ENCODE results near the gene FURIN. TPM values are rescaled to one million over a fixed set of nuclear protein-coding genes. Genes with fewer than 3 reads are reported as not detected.
A peak's percentile ranks its signal among the peaks of the same experiment; 100 is the strongest.

Gene FURIN
- total RNA-seq, 1 experiment from 2014 or later = 62.0 TPM

DNA sequence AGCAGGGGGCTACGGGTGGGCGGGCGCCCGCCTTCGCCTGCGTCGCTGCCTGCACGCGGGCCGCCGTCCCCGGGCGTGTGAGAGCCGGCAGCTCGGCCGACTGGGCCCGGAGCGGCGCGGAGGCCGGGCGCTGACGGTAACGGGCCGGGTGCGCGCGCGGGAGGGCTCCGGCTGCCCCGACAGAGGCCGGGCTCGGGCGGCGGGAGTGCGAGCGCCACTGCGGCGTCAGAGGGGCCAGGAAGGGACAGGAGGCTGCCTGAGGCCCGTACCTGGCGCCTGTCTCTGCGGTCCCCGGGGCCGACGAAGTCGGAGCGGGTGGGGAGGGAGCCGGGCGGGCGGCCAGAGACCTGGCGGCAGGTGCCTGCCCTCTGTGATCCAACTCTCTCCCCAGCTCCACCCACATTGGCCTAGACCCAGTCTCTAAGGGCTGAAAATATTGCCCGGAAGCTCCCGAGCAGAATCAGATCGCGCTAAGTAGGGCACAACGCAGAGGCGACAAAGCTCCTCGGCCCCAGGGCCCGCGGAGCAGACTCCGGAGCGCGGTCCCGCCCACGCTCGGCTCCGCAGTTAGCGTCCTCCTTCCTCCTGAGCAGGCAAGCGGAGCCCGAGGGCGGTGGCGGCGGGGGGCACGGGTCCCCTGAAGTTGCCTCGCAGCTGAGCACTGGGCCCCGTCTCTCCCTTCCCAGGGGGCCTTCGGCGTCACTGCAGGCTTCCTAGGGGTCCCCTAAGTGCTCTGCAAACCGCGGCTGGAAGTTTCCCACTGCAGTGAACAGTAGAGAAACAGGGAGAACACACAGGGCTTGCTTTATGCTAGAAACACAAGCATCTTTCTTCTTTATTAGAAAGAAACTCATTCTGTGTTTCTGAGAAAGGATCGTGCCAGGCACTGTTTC is 34.7 kb downstream of the FURIN start, which contains the start of gene MAN2A2:
MAN2A2 (plus strand) TSS at position 463 of the 893 bp plus-strand sequence. CDS start 906 bp downstream, outside the sequence.
- Histone ChIP-seq H3K27ac (ENCODE audit: low read length) (peak within 1 kb of the TSS; percentile 94), H3K36me3 (ENCODE audit: control insufficient read depth, insufficient read depth, low read length) (0 out of 2 replicates have a peak, but pooled peaks cover 5% of the 10 kb centered on the region), H3K4me3 (ENCODE audit: low read depth in 2 of 2, low read length in 2 of 2) (peak within 1 kb of the TSS; percentile 70 to 77), H3K9me3 (ENCODE audit: control insufficient read depth, insufficient read depth, low read depth, low read length) (no peaks in the 10 kb centered on the region), H3K4me1 (ENCODE audit: control insufficient read depth, insufficient read depth, low read length) (peaks cover 12% of the 10 kb centered on the region), H3K27me3 (ENCODE audit: control insufficient read depth, insufficient read depth, low read length) (no peaks in the 10 kb centered on the region)
- BruUV-seq (replicated peaks) = no TSS peak
- ATAC-seq = peak; percentile 68
- intact Hi-C loops (cut with micrococcal nuclease; ENCODE audit: unreplicated experiment) (no loop called here), in situ Hi-C loops (cut with HindIII; ENCODE audit: low pct_unique_long_range_greater_than_20kb, low sequenced_read_pairs) (no loop called here)
- no peak for DNase-seq (ENCODE audit: low read depth, low spot score)
- ChIA-PET POLR2A (no interaction called here), CTCF (interaction anchor here (0.5 to 3.1 kb wide), 4 partner anchors 8 to 53 kb away, joined by 3 to 16 read pairs (median 4); partner anchors contain the start of gene HDDC3)
- TF ChIP-seq POLR2AphosphoS5 (IDR thresholded peaks at IDR 0.05; ENCODE audit: low read depth, low read length) (no peak), TCF7L2 (IDR thresholded peaks at IDR 0.05; ENCODE audit: low read depth, low read length) (no peak; the same call in 1 of the 2 replicates), CTCF (IDR thresholded peaks at IDR 0.05) (no peak), SIN3A (IDR thresholded peaks at IDR 0.05; ENCODE audit: borderline replicate concordance, insufficient read depth, low read depth, low read length) (0 out of 2 replicates have a peak, but pooled peaks have one; percentile 32)
- TF ChIP-seq, protein P1, sequence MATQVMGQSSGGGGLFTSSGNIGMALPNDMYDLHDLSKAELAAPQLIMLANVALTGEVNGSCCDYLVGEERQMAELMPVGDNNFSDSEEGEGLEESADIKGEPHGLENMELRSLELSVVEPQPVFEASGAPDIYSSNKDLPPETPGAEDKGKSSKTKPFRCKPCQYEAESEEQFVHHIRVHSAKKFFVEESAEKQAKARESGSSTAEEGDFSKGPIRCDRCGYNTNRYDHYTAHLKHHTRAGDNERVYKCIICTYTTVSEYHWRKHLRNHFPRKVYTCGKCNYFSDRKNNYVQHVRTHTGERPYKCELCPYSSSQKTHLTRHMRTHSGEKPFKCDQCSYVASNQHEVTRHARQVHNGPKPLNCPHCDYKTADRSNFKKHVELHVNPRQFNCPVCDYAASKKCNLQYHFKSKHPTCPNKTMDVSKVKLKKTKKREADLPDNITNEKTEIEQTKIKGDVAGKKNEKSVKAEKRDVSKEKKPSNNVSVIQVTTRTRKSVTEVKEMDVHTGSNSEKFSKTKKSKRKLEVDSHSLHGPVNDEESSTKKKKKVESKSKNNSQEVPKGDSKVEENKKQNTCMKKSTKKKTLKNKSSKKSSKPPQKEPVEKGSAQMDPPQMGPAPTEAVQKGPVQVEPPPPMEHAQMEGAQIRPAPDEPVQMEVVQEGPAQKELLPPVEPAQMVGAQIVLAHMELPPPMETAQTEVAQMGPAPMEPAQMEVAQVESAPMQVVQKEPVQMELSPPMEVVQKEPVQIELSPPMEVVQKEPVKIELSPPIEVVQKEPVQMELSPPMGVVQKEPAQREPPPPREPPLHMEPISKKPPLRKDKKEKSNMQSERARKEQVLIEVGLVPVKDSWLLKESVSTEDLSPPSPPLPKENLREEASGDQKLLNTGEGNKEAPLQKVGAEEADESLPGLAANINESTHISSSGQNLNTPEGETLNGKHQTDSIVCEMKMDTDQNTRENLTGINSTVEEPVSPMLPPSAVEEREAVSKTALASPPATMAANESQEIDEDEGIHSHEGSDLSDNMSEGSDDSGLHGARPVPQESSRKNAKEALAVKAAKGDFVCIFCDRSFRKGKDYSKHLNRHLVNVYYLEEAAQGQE (IDR thresholded peaks at IDR 0.05; ENCODE audit: insufficient read depth in 1 of 2, low read depth in 2 of 2, low read length in 1 of 2) = no peak

DNA sequence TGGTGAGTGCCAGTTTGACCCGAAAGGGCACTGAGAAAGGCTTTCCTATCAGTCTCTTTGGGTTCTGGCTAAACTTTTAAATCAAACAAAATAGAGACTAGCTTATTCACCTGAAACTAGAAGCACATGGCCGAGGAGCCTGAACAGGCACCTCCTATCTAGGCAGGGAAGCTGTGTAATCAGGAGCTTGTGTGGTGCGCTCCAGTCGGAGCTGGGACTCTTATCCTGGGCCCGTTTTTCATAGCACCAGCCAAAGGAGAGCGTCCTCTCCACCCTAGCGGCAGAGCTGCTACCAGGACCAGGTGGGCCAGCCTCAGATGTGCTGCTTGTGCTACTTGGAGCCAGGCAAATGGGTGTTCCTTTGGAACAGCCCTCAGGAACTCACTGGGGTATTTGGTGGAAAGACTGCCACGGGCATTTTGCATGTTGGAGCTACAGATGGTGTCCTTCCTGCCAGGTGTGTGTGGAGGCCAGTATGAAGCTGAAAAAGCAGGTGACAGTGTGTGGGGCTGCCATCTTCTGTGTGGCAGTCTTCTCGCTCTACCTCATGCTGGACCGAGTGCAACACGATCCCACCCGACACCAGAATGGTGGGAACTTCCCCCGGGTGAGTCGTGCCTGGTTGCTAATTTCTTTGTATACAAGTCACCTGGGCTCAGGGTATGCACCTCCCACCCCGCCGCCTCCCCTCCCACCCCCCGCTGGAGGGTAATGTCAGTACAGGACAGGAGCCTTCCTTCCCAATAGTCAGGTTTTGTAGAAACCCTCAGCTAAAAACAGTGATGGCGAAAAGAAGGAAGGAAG is 35.5 kb downstream of the FURIN start:
- ChIA-PET CTCF (interaction anchor here (3.1 kb wide), 1 partner anchor 28 kb away, joined by 16 read pairs; the partner anchor contains the start of gene HDDC3), POLR2A (no interaction called here)
- Histone ChIP-seq H3K4me1 (ENCODE audit: control insufficient read depth, insufficient read depth, low read length) (peaks cover 12% of the 10 kb centered on the region), H3K27me3 (ENCODE audit: control insufficient read depth, insufficient read depth, low read length) (no peaks in the 10 kb centered on the region), H3K4me3 (ENCODE audit: low read depth in 2 of 2, low read length in 2 of 2) (peak overlapping the region; percentile 70 to 77), H3K9me3 (ENCODE audit: control insufficient read depth, insufficient read depth, low read depth, low read length) (no peaks in the 10 kb centered on the region), H3K36me3 (ENCODE audit: control insufficient read depth, insufficient read depth, low read length) (0 out of 2 replicates have a peak, but pooled peaks cover 5% of the 10 kb centered on the region), H3K27ac (ENCODE audit: low read length) (peak overlapping the region; percentile 72)
- ATAC-seq (no peak), DNase-seq (ENCODE audit: low read depth, low spot score) (no peak)
- intact Hi-C loops (cut with micrococcal nuclease; ENCODE audit: unreplicated experiment) (no loop called here), in situ Hi-C loops (cut with HindIII; ENCODE audit: low pct_unique_long_range_greater_than_20kb, low sequenced_read_pairs) (no loop called here)
- TF ChIP-seq TCF7L2 (IDR thresholded peaks at IDR 0.05; ENCODE audit: low read depth, low read length) = no peak
- TF ChIP-seq POLR2AphosphoS5 (IDR thresholded peaks at IDR 0.05; ENCODE audit: low read depth, low read length) = no peak
- no peak for TF ChIP-seq SIN3A (IDR thresholded peaks at IDR 0.05; ENCODE audit: borderline replicate concordance, insufficient read depth, low read depth, low read length)
- TF ChIP-seq CTCF (IDR thresholded peaks at IDR 0.05) = no peak; the same call in 1 of the 2 replicates
- TF ChIP-seq, protein P1 (IDR thresholded peaks at IDR 0.05; ENCODE audit: insufficient read depth in 1 of 2, low read depth in 2 of 2, low read length in 1 of 2) = no peak
- BruUV-seq (replicated peaks) = no TSS peak
